ENCODE measurements around the gene TMEM209.
A peak's percentile ranks its signal among the peaks of the same experiment; 100 is the strongest.
"Not testable (repeated sequence)": the region's sequence is repeated elsewhere in the genome, so short reads cannot be mapped to it uniquely, and the experiment has no call there.

Gene TMEM209

GRCh38 chr7:130157700-130158099, 47.5 kb downstream of the TMEM209 start:
- DNase-seq, result no peak

GRCh38 chr7:130156140-130156539, 49.1 kb downstream of the TMEM209 start:
- no peak for DNase-seq

GRCh38 chr7:130154501-130155317, 50.5 kb downstream of the TMEM209 start:
- DNase-seq, result peak; percentile 96

GRCh38 chr7:130154131-130154500, 51.1 kb downstream of the TMEM209 start:
- DNase-seq, result no peak

- DNase-seq, result no peak
These were observed 51.8 kb downstream of the TMEM209 start for GRCh38 chr7:130153211-130153908.

GRCh38 chr7:130152493-130153210, 52.6 kb downstream of the TMEM209 start:
- DNase-seq, result no peak

GRCh38 chr7:130151591-130152492, 53.4 kb downstream of the TMEM209 start:
- DNase-seq, result no peak

- no peak for DNase-seq
These were observed 54.6 kb downstream of the TMEM209 start for GRCh38 chr7:130150587-130150986.

GRCh38 chr7:130149281-130150139, 55.7 kb downstream of the TMEM209 start:
- peak; percentile 86 for DNase-seq

- no peak for DNase-seq
These were observed 56.6 kb downstream of the TMEM209 start for GRCh38 chr7:130148561-130148960.

- no peak for DNase-seq
These were observed 57.4 kb downstream of the TMEM209 start for GRCh38 chr7:130147710-130148325.

GRCh38 chr7:130146693-130147405, 58.4 kb downstream of the TMEM209 start:
- DNase-seq, result no peak

GRCh38 chr7:130146142-130146541, 59.1 kb downstream of the TMEM209 start:
- not testable (repeated sequence) for DNase-seq

- DNase-seq, result no peak
These were observed 59.6 kb downstream of the TMEM209 start for GRCh38 chr7:130145424-130146100.

GRCh38 chr7:130144312-130145171, 60.7 kb downstream of the TMEM209 start:
- peak; percentile 42 for DNase-seq

- DNase-seq, result no peak
These were observed 61.3 kb downstream of the TMEM209 start for GRCh38 chr7:130143986-130144311.

GRCh38 chr7:130143334-130143732, 61.9 kb downstream of the TMEM209 start:
- no peak for DNase-seq

GRCh38 chr7:130142654-130143333, 62.4 kb downstream of the TMEM209 start:
- DNase-seq, result no peak

Data from COR-L47 (cell line).